ENCODE data around the gene ATF6.

ATF6 gene

DNA sequence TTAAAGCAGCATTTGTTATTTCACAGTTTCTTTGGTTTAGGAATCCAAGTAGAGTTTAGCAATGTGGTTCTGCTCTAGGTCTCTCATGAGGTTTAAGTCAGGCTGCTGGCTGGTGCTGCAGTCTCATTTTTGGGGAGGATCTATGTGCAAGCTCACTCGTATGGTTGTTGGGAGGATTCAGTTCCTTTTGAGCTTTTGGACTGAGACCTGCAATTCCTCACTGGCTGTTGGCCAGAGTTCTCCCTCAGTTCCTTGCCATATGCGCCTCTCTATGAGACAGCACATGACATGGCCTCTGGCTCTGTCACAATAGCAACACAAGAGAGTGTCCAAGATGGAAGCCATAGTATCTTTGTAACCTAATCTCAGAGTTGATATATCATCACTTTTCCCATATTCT is 166.5 kb downstream of the ATF6 start:
- H3K4me3 ChIP-seq (ENCODE audit: low read length): no peak overlapping the region
- TF ChIP-seq, protein P1, sequence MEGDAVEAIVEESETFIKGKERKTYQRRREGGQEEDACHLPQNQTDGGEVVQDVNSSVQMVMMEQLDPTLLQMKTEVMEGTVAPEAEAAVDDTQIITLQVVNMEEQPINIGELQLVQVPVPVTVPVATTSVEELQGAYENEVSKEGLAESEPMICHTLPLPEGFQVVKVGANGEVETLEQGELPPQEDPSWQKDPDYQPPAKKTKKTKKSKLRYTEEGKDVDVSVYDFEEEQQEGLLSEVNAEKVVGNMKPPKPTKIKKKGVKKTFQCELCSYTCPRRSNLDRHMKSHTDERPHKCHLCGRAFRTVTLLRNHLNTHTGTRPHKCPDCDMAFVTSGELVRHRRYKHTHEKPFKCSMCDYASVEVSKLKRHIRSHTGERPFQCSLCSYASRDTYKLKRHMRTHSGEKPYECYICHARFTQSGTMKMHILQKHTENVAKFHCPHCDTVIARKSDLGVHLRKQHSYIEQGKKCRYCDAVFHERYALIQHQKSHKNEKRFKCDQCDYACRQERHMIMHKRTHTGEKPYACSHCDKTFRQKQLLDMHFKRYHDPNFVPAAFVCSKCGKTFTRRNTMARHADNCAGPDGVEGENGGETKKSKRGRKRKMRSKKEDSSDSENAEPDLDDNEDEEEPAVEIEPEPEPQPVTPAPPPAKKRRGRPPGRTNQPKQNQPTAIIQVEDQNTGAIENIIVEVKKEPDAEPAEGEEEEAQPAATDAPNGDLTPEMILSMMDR (conservative IDR thresholded peaks at IDR 0.05; ENCODE audit: low read length): no peak
- DNase-seq (ENCODE audit: low read depth): no peak

DNA sequence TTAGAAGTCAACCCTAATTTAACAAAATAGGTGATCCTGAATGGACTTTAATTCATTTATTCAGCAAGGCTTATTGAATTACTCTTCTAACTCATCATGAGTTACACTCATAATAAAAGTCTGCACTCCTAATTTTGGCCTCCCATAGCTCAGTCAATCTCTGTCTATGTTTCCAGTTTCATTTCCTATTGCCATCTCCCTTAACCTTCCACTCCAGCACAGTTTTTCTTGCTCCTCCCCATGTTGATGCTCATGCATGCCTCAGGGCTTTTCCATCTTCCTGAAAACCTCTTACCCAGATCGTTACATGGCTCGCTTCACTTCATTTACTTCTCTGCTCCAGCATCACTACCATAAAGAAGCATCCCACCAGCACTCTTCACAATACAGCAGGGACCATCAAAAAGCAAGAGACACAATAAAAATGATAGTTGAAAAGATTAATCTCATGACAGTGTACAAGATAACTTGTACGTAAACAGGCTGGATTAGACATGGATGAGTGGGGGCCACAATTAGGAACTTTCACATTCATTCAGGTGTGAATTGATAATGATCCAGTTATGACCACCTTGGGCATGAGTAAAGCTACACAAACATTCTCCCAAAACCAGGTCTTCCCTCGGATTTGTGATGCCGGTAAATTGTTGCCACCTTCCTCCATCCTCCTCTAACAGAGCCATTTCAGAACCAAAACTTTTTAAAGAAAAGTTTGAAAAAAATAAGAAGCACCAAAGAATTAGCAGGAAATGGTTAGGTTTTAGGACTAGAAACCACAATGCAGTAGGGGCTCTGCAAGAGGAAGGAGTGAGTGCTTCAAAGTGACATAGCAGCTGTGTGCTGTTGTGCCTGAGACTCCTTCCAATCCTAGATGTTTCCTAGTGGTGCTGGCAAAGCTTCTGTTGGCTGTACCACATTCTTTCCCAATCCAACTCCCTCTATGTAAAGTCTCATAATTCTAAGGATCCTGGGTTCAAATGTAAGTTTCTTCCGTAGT is 167.8 kb downstream of the ATF6 start:
- peak; percentile 34 for DNase-seq (ENCODE audit: low read depth)
- no peak overlapping the region for H3K4me3 ChIP-seq (ENCODE audit: low read length)
- TF ChIP-seq, protein P1 (conservative IDR thresholded peaks at IDR 0.05; ENCODE audit: low read length): no peak

DNA sequence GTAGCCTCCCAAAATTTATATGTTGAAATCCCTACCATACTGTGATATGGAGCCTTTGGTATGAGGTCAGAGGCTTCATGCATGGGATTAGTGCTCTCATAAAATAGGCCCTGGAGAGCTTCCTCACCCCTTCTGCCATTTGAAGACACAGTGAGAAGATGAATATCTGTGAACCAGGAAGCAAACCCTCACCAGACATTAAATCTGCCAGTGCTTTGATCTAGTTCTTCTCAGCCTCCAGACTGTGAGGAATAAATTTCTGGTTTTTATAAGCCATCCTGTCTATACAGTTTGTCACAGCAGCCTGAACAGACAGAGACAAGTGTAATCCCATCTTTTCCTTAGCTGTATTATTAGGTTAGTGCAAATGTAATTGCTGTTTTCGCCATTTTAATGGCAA is 169.1 kb downstream of the ATF6 start:
- TF ChIP-seq, protein P1 (conservative IDR thresholded peaks at IDR 0.05; ENCODE audit: low read length): no peak
- H3K4me3 ChIP-seq (ENCODE audit: low read length): no peak overlapping the region
- no peak for DNase-seq (ENCODE audit: low read depth)

DNA sequence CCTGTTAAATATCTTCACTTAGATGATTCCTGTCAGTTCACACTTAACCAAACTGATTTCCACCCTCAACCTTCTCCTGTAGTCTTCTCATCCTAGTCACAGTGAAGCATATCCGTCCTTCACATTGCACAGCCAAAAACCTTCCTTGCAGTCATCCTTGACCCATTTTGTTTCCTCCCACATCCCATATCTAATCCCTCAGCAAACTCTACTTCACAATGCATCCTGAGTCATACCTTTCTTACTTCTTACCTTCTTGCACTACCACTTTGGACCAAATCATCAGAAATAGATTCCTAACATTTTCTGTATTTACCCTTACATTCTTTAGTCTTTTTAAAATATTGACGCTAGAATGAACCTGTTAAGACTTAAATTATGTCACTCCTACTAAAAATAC is 170.7 kb downstream of the ATF6 start:
- DNase-seq (ENCODE audit: low read depth): no peak
- H3K4me3 ChIP-seq (ENCODE audit: low read length): no peak overlapping the region
- TF ChIP-seq, protein P1 (conservative IDR thresholded peaks at IDR 0.05; ENCODE audit: low read length): no peak

DNA sequence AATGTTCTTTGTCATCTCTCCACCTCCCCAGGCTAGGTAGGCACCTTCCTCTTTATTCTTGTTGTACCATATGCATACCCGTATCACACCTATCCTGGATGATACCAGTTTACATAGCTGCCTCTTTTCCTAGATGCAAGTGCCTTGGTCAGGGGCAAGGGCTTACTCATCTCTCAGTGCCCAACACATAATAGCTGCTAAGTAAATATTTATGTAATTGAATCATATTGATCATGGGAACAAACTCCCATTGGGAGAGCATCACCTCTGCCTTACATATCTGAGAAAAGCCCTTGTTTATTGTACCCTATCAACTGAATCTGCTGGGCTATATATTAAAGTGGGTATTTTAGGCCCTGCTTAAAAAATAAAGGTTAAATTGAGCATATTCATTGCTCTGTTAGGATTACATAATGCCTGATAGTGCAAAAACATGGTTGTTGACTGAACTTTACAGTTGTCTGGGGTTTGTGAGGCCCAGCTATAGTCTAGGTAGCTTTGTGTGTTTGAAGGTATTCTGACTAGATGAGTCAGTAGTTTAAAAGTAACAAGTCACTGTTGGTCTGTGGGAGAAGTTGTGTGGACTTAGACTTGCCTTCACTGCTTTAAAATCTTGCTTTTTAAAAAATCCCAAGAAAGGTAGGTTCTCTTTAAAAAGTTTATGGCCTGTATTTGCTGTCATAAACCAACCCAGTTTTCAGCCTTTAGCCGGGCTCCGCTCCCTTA is 174.9 kb downstream of the ATF6 start:
- no peak overlapping the region for H3K4me3 ChIP-seq (ENCODE audit: low read length)
- TF ChIP-seq, protein P1 (conservative IDR thresholded peaks at IDR 0.05; ENCODE audit: low read length): no peak
- DNase-seq (ENCODE audit: low read depth): no peak

DNA sequence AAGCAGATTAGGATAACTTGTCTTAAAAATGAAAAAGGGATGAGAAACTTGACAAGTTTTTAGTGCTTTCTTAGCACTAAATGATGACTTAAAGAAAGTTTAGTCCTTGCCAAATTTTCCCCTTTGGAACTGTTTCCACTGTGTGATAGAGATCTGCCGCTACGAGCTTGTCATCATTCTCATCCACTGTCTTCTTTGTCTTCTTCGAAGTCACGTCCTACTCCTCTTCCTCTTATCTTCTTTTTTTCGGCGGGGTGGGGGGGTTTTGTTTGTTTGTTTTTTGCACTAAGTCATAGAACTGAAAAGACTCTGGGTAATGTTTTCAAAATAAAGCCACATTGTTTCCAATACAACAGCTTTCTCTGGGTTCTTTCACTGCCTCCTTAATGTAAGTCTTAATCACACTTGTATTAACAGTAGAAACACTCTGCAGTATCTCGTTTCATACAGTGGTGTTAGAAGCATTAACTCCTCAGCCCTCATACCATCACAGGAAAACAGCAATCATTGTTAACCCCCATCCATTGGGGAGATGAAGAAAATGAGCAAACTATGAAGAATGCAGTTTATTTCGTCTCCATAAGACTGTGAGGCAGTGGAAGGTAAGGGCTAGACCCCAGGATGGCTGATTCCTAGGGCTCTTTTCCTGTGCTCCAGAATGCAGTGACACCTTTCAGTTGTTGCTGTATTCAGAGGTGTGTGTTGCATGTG is 175.8 kb downstream of the ATF6 start:
- no peak overlapping the region for H3K4me3 ChIP-seq (ENCODE audit: low read length)
- no peak for DNase-seq (ENCODE audit: low read depth)
- TF ChIP-seq, protein P1 (conservative IDR thresholded peaks at IDR 0.05; ENCODE audit: low read length): no peak
